SK-N-SH (cell line): ENCODE data around the gene CLEC20A. TPM values are rescaled to one million over a fixed set of nuclear protein-coding genes. Genes with fewer than 3 reads are reported as not detected.

Experiments
- CTCF ChIA-PET: fragments of 300-600, 350-600 bp; formaldehyde crosslinking; extraction: SDS; loops from one replicate; lab custom pipeline; 2021; lab: Yijun Ruan, JAX
- POLR2A ChIA-PET: fragments of 350-600 bp; sonication (Branson Sonifier 250); formaldehyde crosslinking; extraction: SDS; loops from one replicate; lab custom pipeline; 2020; ENCODE audit warnings: antibody characterized with exemption, inconsistent platforms; lab: Yijun Ruan, JAX
- DNase-seq: peaks from one replicate; pipeline ENCODE4 v3.0.0; 2012
- H2AFZ ChIP-seq: fragments of 200-600 bp; sonication (generic); 2 replicates; pipeline ENCODE4 v1.8.1; 2016; ENCODE audit warnings: antibody characterized with exemption, mild to moderate bottlenecking, low read depth
- H3F3A ChIP-seq: fragments of 200-600 bp; sonication (generic); replicated peaks from 2 replicates; pipeline ENCODE3; 2016; ENCODE audit warnings: antibody characterized with exemption, mild to moderate bottlenecking; ENCODE audit not compliant: insufficient read depth
- H3K27ac ChIP-seq, 2 experiments: fragments of 200-500 bp in 1 of 2; fragments of 200-600 bp in 1 of 2; sonication (Bioruptor generic) in 1 of 2; sonication (generic), shearing (Covaris generic) in 1 of 2; 2 replicates each; pipeline versions ENCODE4 v1.5.1 to v1.6.1; 2014 to 2016; ENCODE audit warnings: low read depth in 2 of 2, inconsistent platforms in 1 of 2, low read length in 1 of 2, mild to moderate bottlenecking in 1 of 2, mixed read lengths in 1 of 2
- H3K27me3 ChIP-seq: fragments of 200-600 bp; sonication (generic), shearing (Covaris generic); 2 replicates; pipeline ENCODE4 v1.6.1; 2016; ENCODE audit warnings: mixed run types; ENCODE audit not compliant: insufficient read depth
- H3K36me3 ChIP-seq, 2 experiments: fragments of 200-500 bp in 1 of 2; fragments of 200-600 bp in 1 of 2; sonication (Bioruptor generic) in 1 of 2; sonication (generic) in 1 of 2; replicated peaks in 1 of 2; 2 replicates each; pipeline versions ENCODE3 to v1.5.1; 2014 to 2016; ENCODE audit warnings: low read length in 1 of 2, mild to moderate bottlenecking in 1 of 2; ENCODE audit not compliant: insufficient read depth in 2 of 2, control insufficient read depth in 1 of 2
- H3K4me1 ChIP-seq, 2 experiments: fragments of 200-500 bp in 1 of 2; fragments of 200-600 bp in 1 of 2; sonication (Bioruptor generic) in 1 of 2; sonication (generic), shearing (Covaris generic) in 1 of 2; 2 replicates each; pipeline versions ENCODE4 v1.5.1 to v1.6.1; 2014 to 2016; ENCODE audit warnings: low read depth in 1 of 2, low read length in 1 of 2, mixed run types in 1 of 2; ENCODE audit not compliant: insufficient read depth in 2 of 2, control insufficient read depth in 1 of 2
- H3K4me2 ChIP-seq: fragments of 200-600 bp; sonication (generic), shearing (Covaris generic); 2 replicates; pipeline ENCODE4 v1.6.1; 2017; ENCODE audit warnings: mixed run types
- H3K4me3 ChIP-seq, 2 experiments: fragments of 200-500 bp in 1 of 2; fragments of 200-600 bp in 1 of 2; sonication (Bioruptor generic) in 1 of 2; sonication (generic), shearing (Covaris generic) in 1 of 2; 2 replicates each; pipeline versions ENCODE4 v1.5.1 to v1.8.1; 2014 to 2016; ENCODE audit warnings: low read depth in 2 of 2, inconsistent platforms in 1 of 2, low read length in 1 of 2, mild to moderate bottlenecking in 1 of 2, mixed read lengths in 1 of 2, moderate library complexity in 1 of 2
- H3K79me2 ChIP-seq: fragments of 200-600 bp; sonication (generic); 2 replicates; pipeline ENCODE4 v1.8.1; 2017; ENCODE audit warnings: mild to moderate bottlenecking; ENCODE audit not compliant: insufficient read depth
- H3K9ac ChIP-seq: fragments of 200-600 bp; sonication (generic); 2 replicates; pipeline ENCODE4 v1.6.1; 2017; ENCODE audit warnings: mixed run types
- H3K9me2 ChIP-seq: fragments of 200-600 bp; sonication (generic); 2 replicates; pipeline ENCODE4 v1.6.1; 2017; ENCODE audit warnings: mixed run types
- H3K9me3 ChIP-seq: fragments of 200-600 bp; sonication (generic); 2 replicates; pipeline ENCODE4 v1.6.1; 2017; ENCODE audit warnings: mixed run types, mild to moderate bottlenecking, moderate library complexity
- H4K20me1 ChIP-seq: fragments of 200-600 bp; sonication (generic); 2 replicates; pipeline ENCODE4 v1.6.1; 2017; ENCODE audit warnings: mild to moderate bottlenecking, mixed run types; ENCODE audit not compliant: insufficient read depth
- ELF1 ChIP-seq: IDR thresholded peaks from 2 replicates; pipeline ENCODE4 v1.4.0; 2012
- EP300 ChIP-seq, 2 experiments: IDR thresholded peaks; 2 replicates each; pipeline versions ENCODE4 v1.4.0 to v1.6.1; 2012; ENCODE audit warnings: borderline replicate concordance in 1 of 2, low read depth in 1 of 2, low read length in 1 of 2
- GABPA ChIP-seq: IDR thresholded peaks from 2 replicates; pipeline ENCODE4 v1.4.0; 2012; ENCODE audit warnings: low read depth, mild to moderate bottlenecking
- GATA2 ChIP-seq: sonication (generic); formaldehyde crosslinking; IDR thresholded peaks from 2 replicates; pipeline ENCODE4 v1.5.0; 2020; ENCODE audit warnings: mild to moderate bottlenecking, missing genetic modification reagents
- IRF3 ChIP-seq: fragments of 150-350 bp; IDR thresholded peaks from 2 replicates; pipeline ENCODE4 v1.6.1; 2016; ENCODE audit warnings: mild to moderate bottlenecking, low read depth, low read length
- JUND ChIP-seq: IDR thresholded peaks from 2 replicates; pipeline ENCODE4 v1.4.0; 2012
- MAX ChIP-seq: IDR thresholded peaks from 2 replicates; pipeline ENCODE4 v1.4.0; 2012; ENCODE audit warnings: low read depth
- MEF2A ChIP-seq: IDR thresholded peaks from 2 replicates; pipeline ENCODE4 v1.4.0; 2012; ENCODE audit warnings: low read depth, borderline replicate concordance
- MXI1 ChIP-seq: IDR thresholded peaks from 2 replicates; pipeline ENCODE4 v1.6.1; 2012; ENCODE audit warnings: mild to moderate bottlenecking, low read depth, low read length, improper control_type of control experiment
- NFIC ChIP-seq: IDR thresholded peaks from 2 replicates; pipeline ENCODE4 v1.4.0; 2012; ENCODE audit warnings: borderline replicate concordance
- NRF1 ChIP-seq: IDR thresholded peaks from 2 replicates; pipeline ENCODE4 v1.6.1; 2012; ENCODE audit warnings: low read depth, mild to moderate bottlenecking, low read length
- PBX3 ChIP-seq: IDR thresholded peaks from 2 replicates; pipeline ENCODE4; 2012
- POLR2AphosphoS5 ChIP-seq: IDR thresholded peaks from 2 replicates; pipeline ENCODE4 v1.6.1; 2012; ENCODE audit warnings: low read depth, low read length
- RCOR1 ChIP-seq: fragments of 150-350 bp; IDR thresholded peaks from 2 replicates; pipeline ENCODE4 v1.6.1; 2017; ENCODE audit warnings: antibody characterized with exemption, low read length
- RXRA ChIP-seq: IDR thresholded peaks from 2 replicates; pipeline ENCODE4 v1.4.0; 2012; ENCODE audit warnings: low read depth, mild to moderate bottlenecking, borderline replicate concordance
- SIN3A ChIP-seq: IDR thresholded peaks from 2 replicates; pipeline ENCODE4 v1.6.1; 2012; ENCODE audit warnings: low read depth, mild to moderate bottlenecking, low read length, moderate library complexity, borderline replicate concordance
- SMC3 ChIP-seq: IDR thresholded peaks from 2 replicates; pipeline ENCODE4 v1.6.1; 2012; ENCODE audit warnings: low read depth, low read length, improper control_type of control experiment
- USF1 ChIP-seq: IDR thresholded peaks from 2 replicates; pipeline ENCODE4 v1.4.0; 2012; ENCODE audit warnings: low read depth, borderline replicate concordance
- USF2 ChIP-seq: fragments of 150-350 bp; IDR thresholded peaks from 2 replicates; pipeline ENCODE4 v1.6.1; 2017; ENCODE audit warnings: antibody characterized with exemption, low read length, low read depth, borderline replicate concordance
- WGBS: methylation state at CpG from one replicate; pipeline ENCODE4 v1.1.6; 2017; ENCODE audit warnings: low lambda C conversion rate; 5-methylcytosine and 5-hydroxymethylcytosine counted together
- polyA plus RNA-seq, 3 experiments: library from polyadenylated mRNA; depleted of rRNA; stranded (reverse); fragments of >200 nt; gene quantifications; 2 replicates each; pipeline ENCODE4 v1.2.3, GENCODE V29; 2012

CLEC20A gene
- polyA plus RNA-seq, 1 of the 3 experiments (the other 2 are of a cell fraction) = not detected

GRCh38 chr1:178531887-178532286 is 35.1 kb upstream of the CLEC20A start:
- ChIA-PET CTCF (interaction anchor here (0.6 to 6.9 kb wide), 43 partner anchors 9 to 838 kb away, joined by 3 to 68 read pairs (median 4); partner anchors contain the start of gene TOR3A), POLR2A (no interaction called here)
- Histone ChIP-seq H3K36me3 (no peaks in the 10 kb centered on the region), H3K9me3 (no peaks in the 10 kb centered on the region), H3K27me3 (no peaks in the 10 kb centered on the region), H3K4me2 (no peak overlapping the region), H3F3A (peaks cover 12% of the 10 kb centered on the region), H3K9me2 (no peaks in the 10 kb centered on the region), H4K20me1 (no peaks in the 10 kb centered on the region), H3K9ac (no peak overlapping the region), H3K27ac (no peak overlapping the region), H3K4me3 (no peak overlapping the region; a peak in 1 of 4 replicates), H3K79me2 (no peaks in the 10 kb centered on the region), H2AFZ (peak overlapping the region; percentile 73; the same call in 1 of the 2 replicates), H3K4me1 (peaks cover 15 to 17% of the 10 kb centered on the region in 2 experiments; a peak in 3 of 4 replicates)
- no peak for TF ChIP-seq EP300 (IDR thresholded peaks at IDR 0.05; ENCODE audit: borderline replicate concordance in 1 of 2, low read depth in 1 of 2, low read length in 1 of 2)
- no peak for TF ChIP-seq NFIC
- no peak for TF ChIP-seq MEF2A
- no peak for TF ChIP-seq USF1
- TF ChIP-seq SIN3A = no peak
- TF ChIP-seq MXI1 = no peak
- TF ChIP-seq ELF1 = no peak
- TF ChIP-seq USF2 = no peak
- no peak for TF ChIP-seq IRF3
- no peak for TF ChIP-seq SMC3
- TF ChIP-seq JUND = no peak
- TF ChIP-seq PBX3 = no peak
- TF ChIP-seq GATA2 (CRISPR knock-in tag) = no peak
- no peak for TF ChIP-seq GABPA
- TF ChIP-seq MAX = no peak
- no peak for TF ChIP-seq NRF1
- no peak for TF ChIP-seq RXRA
- TF ChIP-seq POLR2AphosphoS5 = no peak
- no peak for TF ChIP-seq RCOR1
- 80% methylated on average over 7 of the region's 10 CpGs for WGBS
- no peak for DNase-seq
